Epithelial cell of proximal tubule (primary cell): ENCODE measurements around the gene IMPDH2. TPM values are rescaled to one million over a fixed set of nuclear protein-coding genes. Genes with fewer than 3 reads are reported as not detected.

Experiments used
- DNase-seq: peaks from one replicate; pipeline ENCODE4 v3.0.0-alpha.2; 2011; ENCODE audit warnings: low read depth
- H3K4me3 ChIP-seq: 2 replicates; pipeline ENCODE4 v1.5.1; 2011; ENCODE audit warnings: low read depth, mild to moderate bottlenecking, low read length
- total RNA-seq: library from RNA; depleted of rRNA; stranded (reverse); fragments of >200 nt; gene quantifications from 2 replicates; pipeline ENCODE4 v1.2.3, GENCODE V29; 2015
- TF ChIP-seq, protein P1 (sequence below): conservative IDR thresholded peaks from 2 replicates; pipeline ENCODE4 v1.5.1; 2012; ENCODE audit warnings: low read depth, mild to moderate bottlenecking, low read length

Gene IMPDH2
- total RNA-seq, 1 donor from 2014 or later: 253 TPM

GRCh38 chr3:49053543-49053942 lies 24.3 kb upstream of the IMPDH2 start:
- no peak overlapping the region for H3K4me3 ChIP-seq
- TF ChIP-seq, protein P1, sequence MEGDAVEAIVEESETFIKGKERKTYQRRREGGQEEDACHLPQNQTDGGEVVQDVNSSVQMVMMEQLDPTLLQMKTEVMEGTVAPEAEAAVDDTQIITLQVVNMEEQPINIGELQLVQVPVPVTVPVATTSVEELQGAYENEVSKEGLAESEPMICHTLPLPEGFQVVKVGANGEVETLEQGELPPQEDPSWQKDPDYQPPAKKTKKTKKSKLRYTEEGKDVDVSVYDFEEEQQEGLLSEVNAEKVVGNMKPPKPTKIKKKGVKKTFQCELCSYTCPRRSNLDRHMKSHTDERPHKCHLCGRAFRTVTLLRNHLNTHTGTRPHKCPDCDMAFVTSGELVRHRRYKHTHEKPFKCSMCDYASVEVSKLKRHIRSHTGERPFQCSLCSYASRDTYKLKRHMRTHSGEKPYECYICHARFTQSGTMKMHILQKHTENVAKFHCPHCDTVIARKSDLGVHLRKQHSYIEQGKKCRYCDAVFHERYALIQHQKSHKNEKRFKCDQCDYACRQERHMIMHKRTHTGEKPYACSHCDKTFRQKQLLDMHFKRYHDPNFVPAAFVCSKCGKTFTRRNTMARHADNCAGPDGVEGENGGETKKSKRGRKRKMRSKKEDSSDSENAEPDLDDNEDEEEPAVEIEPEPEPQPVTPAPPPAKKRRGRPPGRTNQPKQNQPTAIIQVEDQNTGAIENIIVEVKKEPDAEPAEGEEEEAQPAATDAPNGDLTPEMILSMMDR: no peak
- no peak for DNase-seq

DNA sequence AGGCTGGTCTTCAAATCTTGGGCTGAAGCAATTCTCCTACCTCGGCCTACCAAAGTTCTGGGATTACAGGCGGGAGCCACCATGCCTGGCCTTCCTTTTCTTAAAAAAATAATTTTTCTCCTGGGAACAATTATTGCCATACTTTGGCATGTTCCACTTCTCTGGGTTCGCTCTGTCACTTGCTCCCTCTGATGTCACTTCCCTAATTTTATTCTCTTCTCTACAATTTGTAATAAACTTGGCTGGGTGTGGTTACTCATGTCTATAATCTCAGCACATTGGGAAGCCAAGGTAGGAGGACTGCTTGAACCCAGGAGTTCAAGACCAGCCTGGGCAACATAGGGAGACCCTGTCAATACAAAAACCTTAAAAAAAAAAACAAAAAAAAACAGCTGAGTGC lies 6.1 kb upstream of the IMPDH2 start:
- no peak for DNase-seq
- H3K4me3 ChIP-seq: no peak overlapping the region
- TF ChIP-seq, protein P1: no peak

DNA sequence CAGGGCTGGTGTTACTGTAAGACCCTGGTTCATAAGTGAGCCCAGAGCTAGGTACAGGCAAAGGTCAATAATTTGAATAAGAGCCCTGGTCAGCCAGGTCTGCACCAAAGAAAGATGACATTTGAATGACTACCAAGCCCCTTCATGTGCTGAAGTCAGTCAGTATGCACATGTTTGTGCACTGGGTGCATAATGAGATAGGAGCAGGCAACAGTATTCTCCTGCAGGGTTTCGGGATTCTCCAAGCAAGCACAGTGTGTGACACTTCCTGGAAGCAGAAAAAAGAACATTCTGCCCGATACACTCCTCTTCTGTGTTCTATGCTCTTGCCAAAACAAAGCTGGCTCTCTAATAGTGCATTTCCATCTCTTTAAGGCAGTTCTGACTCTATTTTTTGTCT lies 5.5 kb upstream of the IMPDH2 start:
- no peak for DNase-seq
- TF ChIP-seq, protein P1: no peak

DNA sequence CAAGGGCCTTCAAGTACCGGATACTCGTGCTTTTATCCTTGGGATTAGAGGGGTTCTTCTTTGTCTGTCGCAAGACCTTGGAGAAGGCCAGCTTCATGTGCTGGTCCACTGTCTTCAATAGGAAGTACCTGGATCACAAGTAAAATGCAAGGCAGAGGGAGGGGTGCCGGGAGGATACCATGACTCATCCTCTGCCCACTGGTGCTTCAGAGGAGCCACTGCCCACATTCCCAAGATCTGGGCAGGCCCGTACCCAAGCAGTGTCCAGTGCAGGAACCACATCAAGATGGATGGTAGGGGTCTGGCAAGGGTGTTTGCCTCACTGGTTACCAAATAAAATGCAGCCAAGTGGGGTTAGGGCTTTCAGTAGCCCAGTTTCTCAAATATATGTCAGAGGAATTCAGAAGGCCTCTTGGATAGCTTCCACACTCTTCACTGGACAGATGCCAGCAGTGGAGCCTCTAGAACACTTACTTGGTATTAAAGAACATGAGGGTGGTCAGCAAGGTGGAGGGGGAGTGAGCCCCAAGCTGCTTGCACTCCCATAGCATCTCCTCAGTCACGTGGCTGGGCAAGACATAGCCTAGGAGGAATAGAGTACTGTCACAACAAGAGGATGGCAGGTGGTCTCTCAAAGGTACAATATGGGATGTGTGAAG lies 3.6 kb upstream of the IMPDH2 start:
- no peak for DNase-seq
- TF ChIP-seq, protein P1: no peak
- H3K4me3 ChIP-seq: no peak overlapping the region

More for the DNA sequence above, 5.5 kb upstream of the IMPDH2 start:
- H3K4me3 ChIP-seq: no peak overlapping the region

DNA sequence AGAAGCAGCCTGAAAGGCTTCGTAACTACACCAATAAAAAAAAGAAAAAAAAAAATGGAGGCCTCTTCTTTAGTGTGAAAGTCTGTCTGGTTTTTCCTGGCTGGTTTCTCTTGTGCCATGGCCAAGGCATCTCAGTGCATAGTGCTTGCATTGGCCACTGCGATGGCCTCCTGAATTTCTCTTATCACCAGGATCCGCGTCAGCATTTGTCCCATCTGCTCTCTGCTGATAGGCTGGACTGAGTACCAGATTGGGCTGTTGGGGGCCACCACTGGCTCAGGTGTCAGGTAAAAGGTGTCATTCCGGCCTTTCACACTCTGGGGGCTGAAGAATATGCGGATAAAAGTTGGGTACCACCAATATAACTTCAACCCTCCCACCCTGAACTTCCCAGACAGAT lies 1.1 kb upstream of the IMPDH2 start:
- TF ChIP-seq, protein P1: no peak
- H3K4me3 ChIP-seq: no peak overlapping the region
- DNase-seq: no peak

DNA sequence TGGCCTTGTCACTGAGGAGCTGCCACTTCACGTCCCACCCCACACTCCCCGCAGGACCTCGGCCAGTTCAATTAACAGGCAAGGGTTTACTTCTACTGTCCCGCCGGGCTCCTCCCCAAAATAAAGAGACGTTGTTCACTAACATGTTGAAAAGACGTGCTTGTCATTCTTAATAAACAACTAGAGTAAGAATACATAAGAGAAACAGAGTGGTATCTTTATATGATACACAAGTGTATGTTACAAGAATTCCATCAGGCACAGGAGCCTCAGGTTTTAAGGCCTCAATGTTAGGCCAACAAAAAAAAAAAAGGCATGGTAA lies 326 bp upstream of the IMPDH2 start:
- peak overlapping the region; percentile 89 for H3K4me3 ChIP-seq
- no peak for DNase-seq
- TF ChIP-seq, protein P1: no peak

DNA sequence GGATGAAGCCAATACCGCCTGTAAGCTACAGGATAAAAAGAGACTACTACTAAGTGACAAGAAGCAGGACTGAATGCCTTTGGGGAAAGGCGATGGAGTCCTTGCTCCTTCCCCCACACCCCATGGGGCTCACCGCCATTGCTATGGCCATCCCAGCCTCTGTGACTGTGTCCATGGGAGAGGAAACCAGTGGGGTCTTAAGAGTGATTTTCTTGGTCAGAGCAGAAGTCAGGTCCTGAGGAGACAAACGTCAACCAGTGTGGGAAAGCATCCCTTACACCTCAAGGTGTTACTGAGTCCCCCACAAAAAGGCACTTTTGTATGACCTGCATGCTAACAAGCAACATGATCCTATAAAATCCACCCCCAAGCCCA lies 913 bp downstream of the IMPDH2 start:
- TF ChIP-seq, protein P1: no peak
- no peak for DNase-seq
- H3K4me3 ChIP-seq: peak overlapping the region; percentile 89
